Upper lobe of left lung (tissue), 4 donors: ENCODE measurements around the gene SH3BP5.

ENCODE experiments used
- POLR2AphosphoS5 ChIP-seq, 2 donors: sonication (generic); formaldehyde crosslinking; IDR thresholded peaks; one replicate each; pipeline ENCODE4 v1.5.1; 2017; ENCODE audit warnings: antibody characterized with exemption in 2 of 2
- TF ChIP-seq, protein P1 (sequence below), 6 experiments: fragments of 450-650 bp in 4 of 6; fragments of 200-600 bp in 2 of 6; sonication (generic) in 2 of 6; IDR thresholded peaks; one replicate each; pipeline ENCODE4 v1.5.1; 2016 to 2019; ENCODE audit warnings: antibody characterized with exemption in 6 of 6

DNA sequence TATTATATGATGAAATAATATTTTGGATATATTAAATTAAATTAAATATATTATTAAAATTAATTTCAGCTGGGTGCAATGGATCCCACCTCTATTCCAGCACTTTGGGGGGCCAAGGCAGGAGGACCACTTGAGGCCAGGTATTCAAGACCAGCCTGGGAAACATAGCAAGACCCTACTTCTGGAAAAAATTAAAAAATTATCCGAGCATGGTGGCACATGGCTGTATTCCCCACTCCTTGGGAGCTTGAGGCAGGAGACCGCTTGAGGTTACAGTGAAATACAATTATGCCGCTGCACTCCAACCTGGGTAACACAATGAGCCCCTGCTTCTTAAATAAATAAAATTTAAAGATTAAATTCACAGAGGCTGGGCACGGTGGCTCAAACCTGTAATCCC, 61.4 kb downstream of the SH3BP5 start:
- TF ChIP-seq POLR2AphosphoS5 (IDR thresholded peaks at IDR 0.05) = no peak
- TF ChIP-seq, protein P1, sequence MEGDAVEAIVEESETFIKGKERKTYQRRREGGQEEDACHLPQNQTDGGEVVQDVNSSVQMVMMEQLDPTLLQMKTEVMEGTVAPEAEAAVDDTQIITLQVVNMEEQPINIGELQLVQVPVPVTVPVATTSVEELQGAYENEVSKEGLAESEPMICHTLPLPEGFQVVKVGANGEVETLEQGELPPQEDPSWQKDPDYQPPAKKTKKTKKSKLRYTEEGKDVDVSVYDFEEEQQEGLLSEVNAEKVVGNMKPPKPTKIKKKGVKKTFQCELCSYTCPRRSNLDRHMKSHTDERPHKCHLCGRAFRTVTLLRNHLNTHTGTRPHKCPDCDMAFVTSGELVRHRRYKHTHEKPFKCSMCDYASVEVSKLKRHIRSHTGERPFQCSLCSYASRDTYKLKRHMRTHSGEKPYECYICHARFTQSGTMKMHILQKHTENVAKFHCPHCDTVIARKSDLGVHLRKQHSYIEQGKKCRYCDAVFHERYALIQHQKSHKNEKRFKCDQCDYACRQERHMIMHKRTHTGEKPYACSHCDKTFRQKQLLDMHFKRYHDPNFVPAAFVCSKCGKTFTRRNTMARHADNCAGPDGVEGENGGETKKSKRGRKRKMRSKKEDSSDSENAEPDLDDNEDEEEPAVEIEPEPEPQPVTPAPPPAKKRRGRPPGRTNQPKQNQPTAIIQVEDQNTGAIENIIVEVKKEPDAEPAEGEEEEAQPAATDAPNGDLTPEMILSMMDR (IDR thresholded peaks at IDR 0.05) = no peak
